Keratinocyte (primary cell): ENCODE measurements around the gene RALGAPA2. TPM values are rescaled to one million over a fixed set of nuclear protein-coding genes. Genes with fewer than 3 reads are reported as not detected.
"Not testable (repeated sequence)": the region's sequence is repeated elsewhere in the genome, so short reads cannot be mapped to it uniquely, and the experiment has no call there.

Source experiments
- DNase-seq: peaks from one replicate; pipeline ENCODE4 v3.0.0-alpha.2; 2011; ENCODE audit warnings: low read depth, missing footprints, low spot score
- FAIRE-seq: peaks from 2 replicates; lab custom pipeline; 2011; peaks lifted over from hg19 to GRCh38; lab: Jason Lieb, UNC
- H2AFZ ChIP-seq: 2 replicates; pipeline ENCODE4 v1.6.0; 2012; ENCODE audit warnings: low read length, control low read depth, inconsistent platforms; ENCODE audit not compliant: control insufficient read depth
- H3K27ac ChIP-seq: 2 replicates; pipeline ENCODE4 v1.5.1; 2011; ENCODE audit warnings: low read length; ENCODE audit not compliant: control insufficient read depth, insufficient read depth
- H3K27me3 ChIP-seq: 3 replicates; pipeline ENCODE4 v1.6.0; 2011; ENCODE audit warnings: low read length; ENCODE audit not compliant: control insufficient read depth, insufficient read depth; ENCODE audit errors: extremely low read depth
- H3K36me3 ChIP-seq, 2 experiments: 2 replicates in 1 of 2; 3 replicates in 1 of 2; pipeline ENCODE4 v1.5.1; 2011; ENCODE audit warnings: low read length in 2 of 2, mild to moderate bottlenecking in 1 of 2; ENCODE audit not compliant: control insufficient read depth in 2 of 2, insufficient read depth in 2 of 2; ENCODE audit errors: extremely low read depth in 1 of 2
- H3K4me1 ChIP-seq: 3 replicates; pipeline ENCODE4 v1.5.1; 2011; ENCODE audit warnings: low read length; ENCODE audit not compliant: control insufficient read depth, insufficient read depth; ENCODE audit errors: extremely low read depth
- H3K4me2 ChIP-seq: 3 replicates; pipeline ENCODE4 v1.6.0; 2011; ENCODE audit warnings: low read depth, low read length; ENCODE audit not compliant: control insufficient read depth, insufficient read depth; ENCODE audit errors: extremely low read depth
- H3K4me3 ChIP-seq, 3 experiments: fragments of 200-600 bp in 1 of 3; sonication (generic) in 1 of 3; 2 replicates in 2 of 3; 3 replicates in 1 of 3; pipeline ENCODE4 v1.5.1; 2011 to 2016; ENCODE audit warnings: low read length in 3 of 3, mild to moderate bottlenecking in 3 of 3, control low read depth in 2 of 3, inconsistent platforms in 1 of 3, low read depth in 1 of 3, mixed read lengths in 1 of 3, mixed run types in 1 of 3, moderate library complexity in 1 of 3; ENCODE audit not compliant: control insufficient read depth in 2 of 3, insufficient read depth in 2 of 3; ENCODE audit errors: extremely low read depth in 1 of 3
- H3K79me2 ChIP-seq: 2 replicates; pipeline ENCODE4 v1.6.0; 2012; ENCODE audit warnings: low read length; ENCODE audit not compliant: control insufficient read depth, insufficient read depth
- H3K9ac ChIP-seq: 3 replicates; pipeline ENCODE4 v1.6.0; 2011; ENCODE audit warnings: low read length; ENCODE audit not compliant: control insufficient read depth, insufficient read depth; ENCODE audit errors: extremely low read depth
- H3K9me1 ChIP-seq: 3 replicates; pipeline ENCODE4 v1.6.0; 2011; ENCODE audit warnings: low read length; ENCODE audit not compliant: control insufficient read depth, insufficient read depth; ENCODE audit errors: extremely low read depth
- H3K9me3 ChIP-seq: 2 replicates; pipeline ENCODE4 v1.5.1; 2012; ENCODE audit warnings: low read depth, low read length; ENCODE audit not compliant: control insufficient read depth
- H4K20me1 ChIP-seq: 3 replicates; pipeline ENCODE4 v1.6.0; 2011; ENCODE audit warnings: low read length; ENCODE audit not compliant: control insufficient read depth, insufficient read depth; ENCODE audit errors: extremely low read depth
- EZH2 ChIP-seq: IDR thresholded peaks from one replicate; pipeline ENCODE4 v1.6.1; 2012; ENCODE audit warnings: inconsistent platforms, mild to moderate bottlenecking, low read length, moderate library complexity
- dilution Hi-C: fragments of 300-500 bp; cut with MboI; formaldehyde crosslinking; loops from one replicate; pipeline ENCODE4 v1.7.0; 2020; ENCODE audit warnings: low sequenced_read_pairs; ENCODE audit not compliant: extremely low pct_ligation_motif_present
- polyA plus RNA-seq, 5 experiments: library from polyadenylated mRNA; depleted of rRNA in 3 of 5; stranded (reverse) in 3 of 5; stranded (forward) in 1 of 5; unstranded in 1 of 5; fragments of >200 nt; gene quantifications; 1 replicate in 1 of 5; 2 replicates in 3 of 5; 3 replicates in 1 of 5; pipeline versions ENCODE4 v1.2.1 to v1.2.3, GENCODE V29; 2011 to 2012; ENCODE audit warnings: missing spikeins in 2 of 5, low read depth in 1 of 5, low replicate concordance in 1 of 5
- TF ChIP-seq, protein P1 (sequence below), 3 experiments: IDR thresholded peaks in 1 of 3; conservative IDR thresholded peaks in 1 of 3; optimal IDR thresholded peaks in 1 of 3; 2 replicates in 2 of 3; 3 replicates in 1 of 3; pipeline versions ENCODE3 to v1.5.1; 2011; ENCODE audit warnings: low read length in 3 of 3, mild to moderate bottlenecking in 3 of 3, moderate library complexity in 2 of 3, control low read depth in 1 of 3, inconsistent platforms in 1 of 3; ENCODE audit not compliant: insufficient read depth in 2 of 3; ENCODE audit errors: extremely low read depth in 1 of 3

RALGAPA2 gene
- polyA plus RNA-seq, 1 donor (not counting 4 experiments of a cell fraction or from before 2014, with no cell fraction given): 3.2 TPM

DNA sequence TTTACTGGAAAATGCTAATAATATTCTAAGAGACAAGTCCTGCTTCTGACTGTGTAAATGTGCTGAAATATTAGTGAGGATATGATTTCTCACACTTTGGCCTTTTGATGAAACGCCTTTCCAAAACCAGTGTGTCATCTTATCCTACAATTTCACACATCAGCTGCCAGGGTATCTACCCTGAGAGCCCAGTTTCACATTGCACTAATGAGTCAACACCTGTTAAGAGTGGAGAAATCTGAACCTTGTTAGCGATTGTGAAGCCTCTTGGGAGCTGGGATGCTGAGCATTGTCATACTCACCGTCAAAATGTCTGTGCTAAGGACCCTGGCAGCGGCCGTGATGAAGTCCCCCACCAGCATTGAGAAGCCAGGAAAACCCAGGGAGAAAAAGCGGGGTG, 166.0 kb downstream of the RALGAPA2 start:
- Histone ChIP-seq H4K20me1 (no peaks in the 10 kb centered on the region), H3K4me3 (no peak overlapping the region), H3K9me1 (no peaks in the 10 kb centered on the region), H3K9ac (no peak overlapping the region), H3K4me2 (no peak overlapping the region), H3K27me3 (no peaks in the 10 kb centered on the region), H3K27ac (no peak overlapping the region), H3K4me1 (peaks cover 37% of the 10 kb centered on the region), H3K79me2 (no peaks in the 10 kb centered on the region), H2AFZ (no peak overlapping the region), H3K9me3 (no peaks in the 10 kb centered on the region), H3K36me3 (no peaks in the 10 kb centered on the region)
- dilution Hi-C loops: no loop called here
- no peak for TF ChIP-seq EZH2
- TF ChIP-seq, protein P1, sequence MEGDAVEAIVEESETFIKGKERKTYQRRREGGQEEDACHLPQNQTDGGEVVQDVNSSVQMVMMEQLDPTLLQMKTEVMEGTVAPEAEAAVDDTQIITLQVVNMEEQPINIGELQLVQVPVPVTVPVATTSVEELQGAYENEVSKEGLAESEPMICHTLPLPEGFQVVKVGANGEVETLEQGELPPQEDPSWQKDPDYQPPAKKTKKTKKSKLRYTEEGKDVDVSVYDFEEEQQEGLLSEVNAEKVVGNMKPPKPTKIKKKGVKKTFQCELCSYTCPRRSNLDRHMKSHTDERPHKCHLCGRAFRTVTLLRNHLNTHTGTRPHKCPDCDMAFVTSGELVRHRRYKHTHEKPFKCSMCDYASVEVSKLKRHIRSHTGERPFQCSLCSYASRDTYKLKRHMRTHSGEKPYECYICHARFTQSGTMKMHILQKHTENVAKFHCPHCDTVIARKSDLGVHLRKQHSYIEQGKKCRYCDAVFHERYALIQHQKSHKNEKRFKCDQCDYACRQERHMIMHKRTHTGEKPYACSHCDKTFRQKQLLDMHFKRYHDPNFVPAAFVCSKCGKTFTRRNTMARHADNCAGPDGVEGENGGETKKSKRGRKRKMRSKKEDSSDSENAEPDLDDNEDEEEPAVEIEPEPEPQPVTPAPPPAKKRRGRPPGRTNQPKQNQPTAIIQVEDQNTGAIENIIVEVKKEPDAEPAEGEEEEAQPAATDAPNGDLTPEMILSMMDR (optimal IDR thresholded peaks at IDR 0.05 in 1 of 3, IDR thresholded peaks at IDR 0.05 in 1 of 3, conservative IDR thresholded peaks at IDR 0.05 in 1 of 3; ENCODE audit: extremely low read depth in 1 of 3, insufficient read depth in 2 of 3, low read length in 3 of 3): no peak
- DNase-seq (no peak), FAIRE-seq (peak; percentile 36)

DNA sequence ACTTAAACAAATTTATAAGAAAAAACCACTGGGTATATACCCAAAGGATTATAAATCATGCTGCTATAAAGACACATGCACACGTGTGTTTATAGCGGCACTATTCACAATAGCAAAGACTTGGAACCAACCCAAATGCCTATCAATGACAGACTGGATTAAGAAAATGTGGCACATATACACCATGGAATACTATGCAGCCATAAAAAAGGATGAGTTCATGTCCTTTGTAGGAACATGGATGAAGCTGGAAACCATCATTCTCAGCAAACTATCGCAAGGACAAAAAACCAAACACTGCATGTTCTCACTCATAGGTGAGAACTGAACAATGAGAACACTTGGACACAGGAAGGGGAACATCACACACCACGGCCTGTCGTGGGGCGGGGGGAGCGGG, 169.1 kb downstream of the RALGAPA2 start:
- H3K9me3 ChIP-seq, H4K20me1 ChIP-seq, H3K4me3 ChIP-seq, FAIRE-seq, dilution Hi-C loops, H3K9ac ChIP-seq, H3K79me2 ChIP-seq, H3K4me2 ChIP-seq, H3K27me3 ChIP-seq, H2AFZ ChIP-seq, DNase-seq, H3K27ac ChIP-seq, H3K36me3 ChIP-seq, H3K9me1 ChIP-seq: not testable (repeated sequence)
- peaks cover 13% of the 10 kb centered on the region for H3K4me1 ChIP-seq

DNA sequence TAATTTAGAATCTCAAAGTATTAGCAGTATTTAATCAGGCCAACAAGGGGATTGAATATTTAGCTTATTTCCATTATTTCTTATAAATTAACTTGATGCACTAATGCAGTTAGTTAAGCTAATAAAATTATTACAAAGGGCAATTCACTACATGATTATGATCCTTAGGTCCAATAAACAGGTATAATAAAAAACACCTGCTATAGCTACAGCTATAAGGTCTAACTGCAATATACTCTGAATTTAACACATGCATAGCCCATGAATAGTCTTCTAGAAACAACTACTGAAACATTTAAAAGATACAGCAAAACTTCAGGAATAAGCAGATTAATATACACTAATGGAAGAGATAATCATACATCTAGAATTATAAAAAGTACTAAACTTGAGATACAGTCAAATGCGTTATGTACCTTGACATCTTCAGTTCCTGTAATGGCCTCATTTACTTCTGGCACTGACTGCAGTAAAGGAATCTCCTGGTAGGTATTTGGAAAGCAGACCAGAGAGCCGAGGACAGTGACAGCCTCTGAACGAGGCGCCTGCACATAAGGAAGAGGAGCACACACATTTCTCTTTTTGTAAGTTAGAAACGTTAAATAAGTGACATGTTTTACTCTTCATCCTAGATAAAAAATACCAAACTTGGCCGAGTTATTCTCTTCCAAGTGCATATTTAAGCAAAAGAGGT, 176.1 kb downstream of the RALGAPA2 start:
- no peaks in the 10 kb centered on the region for H3K79me2 ChIP-seq
- dilution Hi-C loops: no loop called here
- no peak for FAIRE-seq

More for the DNA sequence above, 176.1 kb downstream of the RALGAPA2 start:
- Histone ChIP-seq H3K4me2 (no peak overlapping the region), H3K9me1 (no peaks in the 10 kb centered on the region), H3K9me3 (no peaks in the 10 kb centered on the region), H2AFZ (no peak overlapping the region), H3K36me3 (no peaks in the 10 kb centered on the region), H3K4me3 (no peak overlapping the region), H3K27me3 (no peaks in the 10 kb centered on the region), H3K27ac (no peak overlapping the region), H3K4me1 (no peaks in the 10 kb centered on the region), H4K20me1 (no peaks in the 10 kb centered on the region), H3K9ac (no peak overlapping the region)
- no peak for DNase-seq
- TF ChIP-seq EZH2: no peak
- TF ChIP-seq, protein P1 (optimal IDR thresholded peaks at IDR 0.05 in 1 of 3, IDR thresholded peaks at IDR 0.05 in 1 of 3, conservative IDR thresholded peaks at IDR 0.05 in 1 of 3; ENCODE audit: extremely low read depth in 1 of 3, insufficient read depth in 2 of 3, low read length in 3 of 3): no peak
